ENCODE measurements around the gene MAP7.

The MAP7 gene

DNA sequence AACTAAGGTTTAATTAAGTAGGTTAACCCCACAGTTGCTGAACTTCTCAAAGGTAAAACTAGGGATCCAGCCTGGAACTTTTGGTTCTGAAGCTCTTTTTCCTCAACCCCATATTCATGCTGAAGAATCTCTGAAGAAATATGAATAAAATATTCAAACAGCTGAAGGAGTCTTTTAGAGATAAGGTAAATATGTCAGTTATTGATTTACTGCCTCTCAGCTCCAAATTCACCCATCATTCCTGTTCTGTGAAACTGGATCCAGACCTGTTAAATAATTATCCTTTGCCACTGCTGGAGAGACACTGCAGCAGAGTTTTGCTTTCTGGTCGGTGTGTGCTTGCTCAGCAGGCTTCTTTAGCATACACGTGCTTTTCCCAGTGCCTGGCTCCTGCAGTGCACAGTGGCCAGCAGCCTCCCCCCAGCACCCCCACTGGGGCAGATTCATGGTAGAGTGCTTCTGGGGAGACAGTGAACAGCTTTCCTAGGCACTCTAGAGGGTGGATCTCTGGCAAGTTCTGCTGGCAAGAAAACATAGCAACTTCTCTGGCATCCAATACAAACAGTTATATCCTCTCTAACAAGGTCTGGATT is 198.6 kb downstream of the MAP7 start:
- no peak for TF ChIP-seq CTCF (IDR thresholded peaks at IDR 0.05; ENCODE audit: low read depth, low read length)

GRCh38 chr6:136350914-136351313 is 199.3 kb downstream of the MAP7 start:
- no peak overlapping the region for H3K4me3 ChIP-seq (ENCODE audit: low read depth, low read length)
- no peak for TF ChIP-seq CTCF (IDR thresholded peaks at IDR 0.05; ENCODE audit: low read depth, low read length)

More for the DNA sequence above, 198.6 kb downstream of the MAP7 start:
- no peak overlapping the region for H3K4me3 ChIP-seq (ENCODE audit: low read depth, low read length)

- H3K4me3 ChIP-seq (ENCODE audit: low read depth, low read length), result no peak overlapping the region
Measured at GRCh38 chr6:136347847-136348246, 202.4 kb downstream of the MAP7 start.

GRCh38 chr6:136345145-136345544 is 205.1 kb downstream of the MAP7 start:
- no peak for TF ChIP-seq CTCF (IDR thresholded peaks at IDR 0.05; ENCODE audit: low read depth, low read length)
- no peak overlapping the region for H3K4me3 ChIP-seq (ENCODE audit: low read depth, low read length)

More at GRCh38 chr6:136347847-136348246, 202.4 kb downstream of the MAP7 start:
- TF ChIP-seq CTCF (IDR thresholded peaks at IDR 0.05; ENCODE audit: low read depth, low read length), result no peak

- H3K4me3 ChIP-seq (ENCODE audit: low read depth, low read length), result no peak overlapping the region
- TF ChIP-seq CTCF (IDR thresholded peaks at IDR 0.05; ENCODE audit: low read depth, low read length), result no peak
Measured at GRCh38 chr6:136344420-136344819, 205.8 kb downstream of the MAP7 start.

GRCh38 chr6:136343700-136344099 is 206.5 kb downstream of the MAP7 start:
- TF ChIP-seq CTCF (IDR thresholded peaks at IDR 0.05; ENCODE audit: low read depth, low read length), result no peak
- H3K4me3 ChIP-seq (ENCODE audit: low read depth, low read length), result no peak overlapping the region

DNA sequence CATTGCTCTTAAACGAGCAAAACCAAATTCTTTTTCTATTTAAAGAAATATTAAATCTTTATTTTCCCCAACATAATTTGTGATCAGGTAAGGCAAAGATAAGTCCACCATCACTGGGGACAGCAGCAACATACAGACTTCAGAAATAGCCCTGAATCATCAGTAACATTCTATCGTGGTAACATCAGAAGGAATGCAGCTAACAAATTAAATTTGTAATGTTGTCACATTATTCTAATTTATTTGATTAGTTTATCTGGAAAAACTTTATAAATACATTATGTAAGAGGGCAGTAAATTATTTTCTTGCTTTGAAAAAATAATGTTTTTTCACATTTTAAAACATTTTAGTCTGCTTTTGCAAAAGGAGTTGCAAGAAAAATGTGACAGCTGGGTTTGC is 206.9 kb downstream of the MAP7 start:
- H3K4me3 ChIP-seq (ENCODE audit: low read depth, low read length), result no peak overlapping the region
- TF ChIP-seq CTCF (IDR thresholded peaks at IDR 0.05; ENCODE audit: low read depth, low read length), result no peak
